ENCODE measurements around the gene S1PR3. TPM values are rescaled to one million over a fixed set of nuclear protein-coding genes. Genes with fewer than 3 reads are reported as not detected.

The S1PR3 gene
- total and polyA plus RNA-seq, 2 experiments from 2014 or later, result 11.8 to 16.9 TPM

DNA sequence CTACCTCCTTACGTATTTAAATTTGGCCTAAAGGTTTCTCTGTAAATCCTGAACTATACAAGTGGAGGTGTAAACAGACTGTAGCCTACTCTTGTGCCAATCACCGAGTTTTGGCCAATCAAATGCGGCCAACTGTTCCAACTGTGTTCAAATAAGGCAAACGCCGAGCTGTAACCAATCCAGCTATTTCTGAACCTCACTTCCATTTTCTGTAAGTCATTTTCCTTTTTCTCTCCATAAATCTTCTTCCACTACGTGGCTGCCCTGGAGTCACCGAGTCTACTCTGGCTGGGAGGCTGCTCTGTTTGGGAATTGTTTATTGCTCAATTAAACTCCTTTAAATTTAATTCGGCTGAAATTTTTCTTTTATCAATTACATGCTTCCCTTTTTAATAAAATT, 58.4 kb downstream of the S1PR3 start:
- Histone ChIP-seq H2AFZ (no peak overlapping the region), H3K4me2 (ENCODE audit: unreplicated experiment) (no peak overlapping the region), H3K36me3 (ENCODE audit: low read depth) (no peaks in the 10 kb centered on the region), H3K4me1 (ENCODE audit: insufficient read depth) (peaks cover 12% of the 10 kb centered on the region; the same call in 1 of the 2 replicates), H3K27ac (no peak overlapping the region), H3K27me3 (replicated peaks; ENCODE audit: insufficient read depth) (no peaks in the 10 kb centered on the region), H3K9me2 (ENCODE audit: insufficient read depth) (no peaks in the 10 kb centered on the region), H3K9me3 (ENCODE audit: low read depth) (no peaks in the 10 kb centered on the region), H3K79me2 (ENCODE audit: insufficient read depth) (no peaks in the 10 kb centered on the region), H3F3A (ENCODE audit: insufficient read depth) (peaks cover 8% of the 10 kb centered on the region; the same call in 1 of the 2 replicates), H3K9ac (no peak overlapping the region), H4K20me1 (ENCODE audit: insufficient read depth) (no peaks in the 10 kb centered on the region), H3K4me3 (no peak overlapping the region)
- TF ChIP-seq EZH2phosphoT487 (IDR thresholded peaks at IDR 0.05; ENCODE audit: insufficient read depth, low read depth) (no peak), EZH2 (IDR thresholded peaks at IDR 0.05; ENCODE audit: insufficient read depth, poor library complexity, severe bottlenecking) (no peak)
- DNase-seq, result no peak
- 59 to 60% methylated on average over 8 of the region's 8 CpGs for WGBS, 2 experiments (ENCODE audit: low coverage in 1 of 2, low lambda C conversion rate in 2 of 2, missing lambda C conversion rate in 2 of 2)
- in situ Hi-C loops (cut with MboI), result no loop called here

DNA sequence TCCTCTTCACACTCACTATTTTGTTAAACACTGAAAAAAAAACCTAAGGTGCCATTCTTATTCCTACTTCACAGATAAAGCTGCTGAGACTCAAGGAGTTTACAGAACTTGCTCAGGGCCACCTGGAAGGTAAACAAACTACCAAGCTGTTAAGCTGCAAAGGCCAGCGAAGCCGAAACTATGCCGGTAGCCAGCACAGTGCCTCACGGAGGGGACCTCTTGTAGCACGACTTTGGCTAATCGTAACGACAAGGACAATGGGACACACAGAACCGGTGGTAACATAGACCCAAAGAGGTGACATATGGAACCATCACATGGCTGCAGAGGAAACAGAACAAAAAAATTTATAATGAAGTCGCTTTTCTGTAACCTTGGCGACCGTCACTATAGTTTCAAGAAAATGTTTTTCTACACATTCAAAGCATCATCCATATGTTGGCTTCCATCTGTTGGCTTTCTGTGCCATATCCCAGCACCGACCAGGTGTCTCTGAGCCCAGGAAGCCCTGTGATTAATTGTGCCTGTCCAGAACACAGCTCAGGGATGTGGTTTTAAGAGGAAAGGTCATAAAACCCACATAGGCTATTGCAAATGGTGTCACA, 60.3 kb downstream of the S1PR3 start:
- H4K20me1 ChIP-seq (ENCODE audit: insufficient read depth), result no peaks in the 10 kb centered on the region
- 96 to 97% methylated on average over 12 of the region's 12 CpGs for WGBS, 2 experiments (ENCODE audit: low coverage in 1 of 2, low lambda C conversion rate in 2 of 2, missing lambda C conversion rate in 2 of 2)
- in situ Hi-C loops (cut with MboI), result no loop called here

DNA sequence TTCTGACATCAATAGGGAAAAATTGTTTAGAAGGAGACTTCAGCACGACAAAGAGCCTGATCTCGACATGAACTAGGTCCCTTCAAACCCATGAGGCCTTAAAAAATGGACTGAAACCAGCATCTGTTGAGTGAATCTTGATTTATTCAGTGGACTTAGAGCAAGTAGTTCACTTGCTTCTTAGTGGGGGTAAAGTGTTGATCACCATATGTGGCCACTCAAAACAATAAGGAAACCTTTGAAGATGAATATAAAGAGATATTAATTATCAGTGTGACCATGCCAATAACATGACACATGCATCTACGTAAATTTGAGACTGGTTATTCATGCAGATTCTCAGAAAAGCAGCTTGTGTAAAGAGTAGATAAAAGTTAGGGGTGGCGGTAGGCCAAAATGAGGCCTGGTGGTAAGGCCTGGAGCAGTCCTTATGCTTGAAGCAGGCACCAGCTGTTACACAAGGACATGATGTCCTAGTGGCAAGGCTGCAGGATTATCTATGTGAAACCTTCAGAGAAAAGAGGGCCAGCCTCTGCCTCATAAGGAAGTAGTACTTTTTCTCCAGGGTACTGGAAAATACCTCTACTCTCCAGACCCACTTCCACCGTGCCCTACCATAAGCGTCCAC, 61.3 kb downstream of the S1PR3 start:
- Histone ChIP-seq H3K4me3 (no peak overlapping the region), H3K79me2 (ENCODE audit: insufficient read depth) (no peaks in the 10 kb centered on the region), H3K4me2 (ENCODE audit: unreplicated experiment) (no peak overlapping the region), H3K27ac (no peak overlapping the region), H3K9me2 (ENCODE audit: insufficient read depth) (no peaks in the 10 kb centered on the region), H4K20me1 (ENCODE audit: insufficient read depth) (no peaks in the 10 kb centered on the region), H3F3A (ENCODE audit: insufficient read depth) (no peaks in the 10 kb centered on the region), H2AFZ (no peak overlapping the region), H3K9ac (no peak overlapping the region), H3K9me3 (ENCODE audit: low read depth) (no peaks in the 10 kb centered on the region), H3K36me3 (ENCODE audit: low read depth) (no peaks in the 10 kb centered on the region), H3K4me1 (ENCODE audit: insufficient read depth) (no peaks in the 10 kb centered on the region), H3K27me3 (replicated peaks; ENCODE audit: insufficient read depth) (no peaks in the 10 kb centered on the region)
- no peak for TF ChIP-seq EZH2phosphoT487 (IDR thresholded peaks at IDR 0.05; ENCODE audit: insufficient read depth, low read depth)
- TF ChIP-seq EZH2 (IDR thresholded peaks at IDR 0.05; ENCODE audit: insufficient read depth, poor library complexity, severe bottlenecking), result no peak
- in situ Hi-C loops (cut with MboI), result no loop called here
- 89 to 90% methylated on average over 6 of the region's 6 CpGs for WGBS, 2 experiments (ENCODE audit: low coverage in 1 of 2, low lambda C conversion rate in 2 of 2, missing lambda C conversion rate in 2 of 2)
- no peak for DNase-seq

More for the DNA sequence above, 60.3 kb downstream of the S1PR3 start:
- Histone ChIP-seq H3K27me3 (replicated peaks; ENCODE audit: insufficient read depth) (no peaks in the 10 kb centered on the region), H3F3A (ENCODE audit: insufficient read depth) (peaks cover 6% of the 10 kb centered on the region; the same call in 1 of the 2 replicates), H3K9me3 (ENCODE audit: low read depth) (no peaks in the 10 kb centered on the region), H3K9me2 (ENCODE audit: insufficient read depth) (no peaks in the 10 kb centered on the region), H3K4me3 (no peak overlapping the region), H3K4me1 (ENCODE audit: insufficient read depth) (peaks cover 9% of the 10 kb centered on the region; the same call in 1 of the 2 replicates), H2AFZ (no peak overlapping the region), H3K4me2 (ENCODE audit: unreplicated experiment) (no peak overlapping the region), H3K79me2 (ENCODE audit: insufficient read depth) (no peaks in the 10 kb centered on the region), H3K27ac (no peak overlapping the region), H3K36me3 (ENCODE audit: low read depth) (no peaks in the 10 kb centered on the region), H3K9ac (no peak overlapping the region)
- TF ChIP-seq EZH2 (IDR thresholded peaks at IDR 0.05; ENCODE audit: insufficient read depth, poor library complexity, severe bottlenecking) (no peak), EZH2phosphoT487 (IDR thresholded peaks at IDR 0.05; ENCODE audit: insufficient read depth, low read depth) (no peak)
- no peak for DNase-seq

DNA sequence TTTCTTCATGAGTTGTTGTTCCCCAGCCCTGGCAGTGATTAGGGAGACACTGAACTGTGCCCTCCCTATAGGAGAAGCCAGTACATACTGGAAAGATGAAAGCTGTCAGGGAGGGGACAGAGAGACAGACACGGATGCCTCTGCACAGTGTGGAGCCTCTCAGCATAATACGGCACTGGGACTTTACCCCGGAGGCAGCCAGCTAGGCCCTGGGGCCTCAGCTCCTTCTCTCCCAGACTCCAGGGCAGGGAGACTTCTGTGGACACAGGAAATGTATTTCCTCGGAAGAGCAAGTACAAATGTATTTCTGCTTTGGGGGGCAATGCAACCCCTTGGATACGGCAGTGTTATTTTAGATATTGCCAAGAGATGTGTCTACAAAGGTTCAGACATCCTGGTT, 62.0 kb downstream of the S1PR3 start:
- no peak overlapping the region for H2AFZ ChIP-seq
- no peak overlapping the region for H3K4me3 ChIP-seq
- DNase-seq, result no peak
- in situ Hi-C loops (cut with MboI), result no loop called here
- WGBS, 2 experiments (ENCODE audit: low coverage in 1 of 2, low lambda C conversion rate in 2 of 2, missing lambda C conversion rate in 2 of 2), result 72 to 74% methylated on average over 5 of the region's 5 CpGs
- H3K4me2 ChIP-seq (ENCODE audit: unreplicated experiment), result no peak overlapping the region
- TF ChIP-seq EZH2phosphoT487 (IDR thresholded peaks at IDR 0.05; ENCODE audit: insufficient read depth, low read depth) (no peak), EZH2 (IDR thresholded peaks at IDR 0.05; ENCODE audit: insufficient read depth, poor library complexity, severe bottlenecking) (no peak)
- H3K27ac ChIP-seq, result no peak overlapping the region
- H3K9me2 ChIP-seq (ENCODE audit: insufficient read depth), result no peaks in the 10 kb centered on the region
- H3K9ac ChIP-seq, result no peak overlapping the region
- H3K27me3 ChIP-seq (replicated peaks; ENCODE audit: insufficient read depth), result no peaks in the 10 kb centered on the region
- no peaks in the 10 kb centered on the region for H3K9me3 ChIP-seq (ENCODE audit: low read depth)
- no peaks in the 10 kb centered on the region for H4K20me1 ChIP-seq (ENCODE audit: insufficient read depth)
- H3F3A ChIP-seq (ENCODE audit: insufficient read depth), result no peaks in the 10 kb centered on the region
- no peaks in the 10 kb centered on the region for H3K36me3 ChIP-seq (ENCODE audit: low read depth)
- H3K79me2 ChIP-seq (ENCODE audit: insufficient read depth), result no peaks in the 10 kb centered on the region
- no peaks in the 10 kb centered on the region for H3K4me1 ChIP-seq (ENCODE audit: insufficient read depth)

Other genes starting within 250 kb of the S1PR3 start
- gene SHC3, start 187.3 kb downstream of the S1PR3 start, total RNA-seq (2014; rRNA removed; shearing (Covaris generic)), result 0.54 and 0.63 TPM in 2 replicates
- 0.20 and 0.30 TPM in 2 replicates for gene SHC3, start 187.3 kb downstream of the S1PR3 start, polyA plus RNA-seq (2016; fragmentation: Nextera tagmentation; extraction: Ambion mirVana)